Testis (tissue), 5 donors: ENCODE data around the gene CST9L. TPM values are rescaled to one million over a fixed set of nuclear protein-coding genes. Genes with fewer than 3 reads are reported as not detected.

Source experiments
- DNase-seq: peaks from one replicate; pipeline ENCODE4 v3.0.0-alpha.2; 2019
- H3K27ac ChIP-seq, 2 donors: fragments of 200-600 bp; sonication (generic); one replicate each; pipeline ENCODE4 v1.5.1; 2019
- H3K27me3 ChIP-seq: fragments of 200-600 bp; sonication (generic); one replicate; pipeline ENCODE4 v1.5.1; 2019
- H3K36me3 ChIP-seq: fragments of 200-600 bp; sonication (generic); one replicate; pipeline ENCODE4 v1.5.1; 2017; ENCODE audit warnings: low read depth; ENCODE audit errors: missing control alignments
- H3K4me1 ChIP-seq: fragments of 200-600 bp; sonication (generic); one replicate; pipeline ENCODE4 v1.5.1; 2019
- H3K4me3 ChIP-seq, 2 donors: fragments of 200-600 bp; sonication (generic); one replicate each; pipeline ENCODE4 v1.5.1; 2017 to 2019
- H3K9me3 ChIP-seq: fragments of 200-600 bp; sonication (generic); one replicate; pipeline ENCODE4 v1.5.1; 2017
- CTCF ChIP-seq, 3 experiments: fragments of 450-650 bp in 2 of 3; fragments of 200-600 bp in 1 of 3; sonication (generic) in 1 of 3; IDR thresholded peaks; one replicate each; pipeline ENCODE4 v1.5.1; 2016 to 2019; ENCODE audit warnings: antibody characterized with exemption in 3 of 3, mild to moderate bottlenecking in 2 of 3, moderate library complexity in 1 of 3
- POLR2A ChIP-seq: fragments of 450-650 bp; IDR thresholded peaks from one replicate; pipeline ENCODE4 v1.6.1; 2017; ENCODE audit warnings: antibody characterized with exemption, mild to moderate bottlenecking, moderate library complexity
- WGBS, 2 donors: methylation state at CpG; one replicate each; pipeline ENCODE4 v1.1.5; 2018; 5-methylcytosine and 5-hydroxymethylcytosine counted together
- intact Hi-C: fragments of 100-400 bp; cut with DNase I; formaldehyde crosslinking; loops from one replicate; pipeline ENCODE4 v1.15.1; 2023; ENCODE audit warnings: low total_unique reads
- long read RNA-seq, 2 donors: transcript quantifications; one replicate each; lab custom pipeline, GENCODE V29; 2026
- polyA plus RNA-seq: library from polyadenylated mRNA; stranded (reverse); fragments of 350-450 nt; fragmentation: Illumina TruSeq; extraction: RNeasy Lipid Tissue Mini Kit (QIAGEN cat#74804); gene quantifications from one replicate; pipeline ENCODE4 v1.2.3, GENCODE V29; 2014; ENCODE audit warnings: low read depth, low replicate concordance; ENCODE audit not compliant: insufficient read depth
- total RNA-seq, 2 donors: library from RNA; depleted of rRNA; stranded (reverse); fragments of >200 nt; gene quantifications; one replicate each; pipeline ENCODE4 v1.2.3, GENCODE V29; 2016

CST9L gene
- total RNA-seq (100 to 1,000 TPM in 1 of 2 donors, 10 to 100 TPM in 1; 78.8 to 127 TPM), polyA plus RNA-seq (184 TPM)
- long read RNA-seq, donor 1, partial matches to known transcripts, result 5 of 8 reads
- long read RNA-seq, donor 1, other reads (novel, unspliced or antisense), result 0 of 8 reads
- long read RNA-seq, donor 2, result 0 reads

- intact Hi-C loops, result no loop called here
- TF ChIP-seq POLR2A (no peak), CTCF (IDR thresholded peaks at IDR 0.05) (no peak)
- 54 to 61% methylated on average over 6 to 11 of the region's 11 CpGs for WGBS, 2 donors
These were observed at the start of gene CST9L for GRCh38 chr20:23568320-23568970. Gene CST9L (minus strand): TSS chr20:23568484. CDS start chr20:23568450, 34 bp downstream.

DNA sequence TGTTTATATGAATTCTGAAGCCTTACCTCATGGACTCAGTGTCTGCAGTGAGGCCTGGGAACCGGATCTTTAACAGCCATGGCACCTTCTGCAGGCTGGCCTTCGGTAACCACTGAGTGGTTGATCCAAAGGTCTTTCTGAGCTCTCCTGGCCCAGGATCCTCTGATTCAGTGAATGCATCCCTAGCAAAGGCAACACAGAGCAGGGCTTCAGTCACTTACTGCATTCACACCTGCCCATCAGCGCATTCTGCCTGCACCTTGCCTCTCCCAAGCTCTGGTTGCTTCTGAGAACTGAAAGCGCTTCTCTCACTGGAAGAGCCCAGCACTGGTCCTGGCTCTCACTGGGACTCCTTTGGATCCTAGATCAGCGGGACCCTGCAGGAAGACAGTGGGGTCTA lies 45.9 kb upstream of the CST9L start:
- DNase-seq, result no peak
- Histone ChIP-seq H3K36me3 (no peaks in the 10 kb centered on the region), H3K4me3 (no peak overlapping the region), H3K9me3 (no peaks in the 10 kb centered on the region), H3K4me1 (peaks cover 3% of the 10 kb centered on the region), H3K27ac (no peak overlapping the region), H3K27me3 (no peaks in the 10 kb centered on the region)
- TF ChIP-seq CTCF (IDR thresholded peaks at IDR 0.05), result no peak
- no peak for TF ChIP-seq POLR2A
- WGBS, 2 donors, result 87 to 97% methylated on average over 3 to 5 of the region's 5 CpGs
- intact Hi-C loops, result no loop called here

More at GRCh38 chr20:23568320-23568970, at the start of gene CST9L:
- Histone ChIP-seq H3K27me3 (no peaks in the 10 kb centered on the region), H3K9me3 (no peaks in the 10 kb centered on the region), H3K36me3 (no peaks in the 10 kb centered on the region), H3K4me3 (no peak within 1 kb of the TSS), H3K4me1 (no peaks in the 10 kb centered on the region), H3K27ac (peak within 1 kb of the TSS in 1 of 2 donors; percentile 12)
- peak; percentile 60 for DNase-seq

DNA sequence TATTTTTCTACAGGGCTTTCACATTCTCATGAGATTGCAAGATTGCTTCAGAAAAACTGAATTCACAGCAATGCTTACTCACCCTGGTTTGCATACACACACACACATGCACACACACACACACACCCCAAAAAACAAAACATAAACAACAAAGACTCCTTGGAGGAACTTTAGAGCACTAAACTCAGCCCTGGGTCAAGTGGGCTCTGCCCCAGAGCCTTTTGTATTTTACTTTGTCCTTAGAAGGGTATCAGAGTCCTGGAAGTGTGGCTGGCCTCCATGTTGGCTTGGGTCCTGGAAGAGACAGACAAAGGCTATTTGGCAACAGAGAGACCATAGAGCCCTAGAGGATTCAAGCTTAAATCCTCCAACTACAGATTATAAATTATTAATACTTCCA lies 45.4 kb upstream of the CST9L start:
- intact Hi-C loops, result no loop called here
- Histone ChIP-seq H3K4me1 (peaks cover 3% of the 10 kb centered on the region), H3K27ac (peak overlapping the region in 1 of 2 donors; percentile 19), H3K36me3 (no peaks in the 10 kb centered on the region), H3K9me3 (no peaks in the 10 kb centered on the region), H3K27me3 (no peaks in the 10 kb centered on the region), H3K4me3 (no peak overlapping the region)
- TF ChIP-seq CTCF (IDR thresholded peaks at IDR 0.05), result no peak
- TF ChIP-seq POLR2A, result no peak
- peak; percentile 66 for DNase-seq

- peak overlapping the region in 1 of 2 donors; percentile 19 for H3K27ac ChIP-seq
- H3K27me3 ChIP-seq, result no peaks in the 10 kb centered on the region
- no peak overlapping the region for H3K4me3 ChIP-seq
- TF ChIP-seq CTCF (IDR thresholded peaks at IDR 0.05), result no peak
- TF ChIP-seq POLR2A, result no peak
- intact Hi-C loops, result no loop called here
- WGBS, 2 donors, result 51 to 65% methylated on average over 2 of the region's 2 CpGs
- peaks cover 3% of the 10 kb centered on the region for H3K4me1 ChIP-seq
- no peaks in the 10 kb centered on the region for H3K36me3 ChIP-seq
- H3K9me3 ChIP-seq, result no peaks in the 10 kb centered on the region
- no peak for DNase-seq
These were observed 44.1 kb upstream of the CST9L start for GRCh38 chr20:23612396-23612795.
